Measurements from ENCODE around the gene SMAGP. TPM values are rescaled to one million over a fixed set of nuclear protein-coding genes. Genes with fewer than 3 reads are reported as not detected.
"Not testable (repeated sequence)": the region's sequence is repeated elsewhere in the genome, so short reads cannot be mapped to it uniquely, and the experiment has no call there.

Gene SMAGP
- total RNA-seq, 4 donors from 2014 or later: 1.2 to 19.0 (median 9.5) TPM

GRCh38 chr12:51307655-51308593 is 37.7 kb upstream of the SMAGP start:
- Histone ChIP-seq H3K9me3 (no peaks in the 10 kb centered on the region), H3K27me3 (no peaks in the 10 kb centered on the region), H3K4me3 (no peak overlapping the region), H3K36me3 (no peaks in the 10 kb centered on the region), H3K27ac (no peak overlapping the region), H3K4me1 (no peaks in the 10 kb centered on the region)
- DNase-seq: no peak
- TF ChIP-seq CTCF (IDR thresholded peaks at IDR 0.05) (no peak), POLR2A (IDR thresholded peaks at IDR 0.05) (no peak)
- intact Hi-C loops (cut with DNase I; ENCODE audit: low total_unique reads): no loop called here

GRCh38 chr12:51306507-51306906 is 36.3 kb upstream of the SMAGP start:
- H3K9me3 ChIP-seq: no peaks in the 10 kb centered on the region
- H3K4me3 ChIP-seq: no peak overlapping the region
- no peaks in the 10 kb centered on the region for H3K4me1 ChIP-seq
- no peaks in the 10 kb centered on the region for H3K27me3 ChIP-seq
- no peak overlapping the region for H3K27ac ChIP-seq
- intact Hi-C loops (cut with DNase I; ENCODE audit: low total_unique reads): no loop called here
- DNase-seq: no peak
- H3K36me3 ChIP-seq: no peaks in the 10 kb centered on the region
- TF ChIP-seq POLR2A (IDR thresholded peaks at IDR 0.05) (no peak), CTCF (IDR thresholded peaks at IDR 0.05) (no peak)

- intact Hi-C loops (cut with DNase I; ENCODE audit: low total_unique reads); H3K4me1 ChIP-seq; H3K27ac ChIP-seq: not testable (repeated sequence)
Observed at GRCh38 chr12:51300768-51301167, 30.6 kb upstream of the SMAGP start.

GRCh38 chr12:51295651-51296050 is 25.4 kb upstream of the SMAGP start:
- DNase-seq: no peak
- no peak for TF ChIP-seq POLR2A (IDR thresholded peaks at IDR 0.05)
- no peak for TF ChIP-seq CTCF (IDR thresholded peaks at IDR 0.05)
- intact Hi-C loops (cut with DNase I; ENCODE audit: low total_unique reads): no loop called here
- H3K27me3 ChIP-seq: no peaks in the 10 kb centered on the region
- no peaks in the 10 kb centered on the region for H3K4me1 ChIP-seq
- no peak overlapping the region for H3K4me3 ChIP-seq
- no peaks in the 10 kb centered on the region for H3K36me3 ChIP-seq
- no peaks in the 10 kb centered on the region for H3K9me3 ChIP-seq
- H3K27ac ChIP-seq: no peak overlapping the region

More at GRCh38 chr12:51300768-51301167, 30.6 kb upstream of the SMAGP start:
- not testable (repeated sequence) for DNase-seq, H3K9me3 ChIP-seq, H3K27me3 ChIP-seq, H3K4me3 ChIP-seq, H3K36me3 ChIP-seq

- intact Hi-C loops (cut with DNase I; ENCODE audit: low total_unique reads); H3K27ac ChIP-seq; H3K9me3 ChIP-seq; H3K36me3 ChIP-seq; H3K4me3 ChIP-seq; H3K4me1 ChIP-seq; DNase-seq; H3K27me3 ChIP-seq: not testable (repeated sequence)
Observed at GRCh38 chr12:51294097-51294496, 23.9 kb upstream of the SMAGP start.

- no peak for TF ChIP-seq POLR2A (IDR thresholded peaks at IDR 0.05)
- TF ChIP-seq CTCF (IDR thresholded peaks at IDR 0.05): no peak
- intact Hi-C loops (cut with DNase I; ENCODE audit: low total_unique reads): no loop called here
- no peaks in the 10 kb centered on the region for H3K4me1 ChIP-seq
- no peak for DNase-seq
- H3K9me3 ChIP-seq: no peaks in the 10 kb centered on the region
- no peaks in the 10 kb centered on the region for H3K36me3 ChIP-seq
- H3K27ac ChIP-seq: no peak overlapping the region
- no peak overlapping the region for H3K4me3 ChIP-seq
- no peaks in the 10 kb centered on the region for H3K27me3 ChIP-seq
Observed at GRCh38 chr12:51293696-51294095, 23.5 kb upstream of the SMAGP start.

- H3K27ac ChIP-seq; H3K4me1 ChIP-seq; H3K9me3 ChIP-seq; DNase-seq; intact Hi-C loops (cut with DNase I; ENCODE audit: low total_unique reads); H3K27me3 ChIP-seq; H3K4me3 ChIP-seq; H3K36me3 ChIP-seq: not testable (repeated sequence)
Observed at GRCh38 chr12:51291603-51292513, 21.6 kb upstream of the SMAGP start.
